Heart right ventricle (tissue), 16 donors: ENCODE data around the gene PHLDA3. TPM values are rescaled to one million over a fixed set of nuclear protein-coding genes. Genes with fewer than 3 reads are reported as not detected.
A peak's percentile ranks its signal among the peaks of the same experiment; 100 is the strongest.
"Not testable (repeated sequence)": the region's sequence is repeated elsewhere in the genome, so short reads cannot be mapped to it uniquely, and the experiment has no call there.

Experiments used
- ATAC-seq, 8 donors: fragments of 200-7000 bp; cut with Tn5 transposase; one replicate each; pipeline ENCODE4 v1.9.1; 2020; ENCODE audit warnings: mild to moderate bottlenecking in 8 of 8, moderate library complexity in 8 of 8, moderate number of reproducible peaks in 1 of 8
- DNase-seq, 2 donors: peaks; one replicate each; pipeline ENCODE4 v3.0.0-alpha.2; 2020
- H3K27ac ChIP-seq, 10 donors: fragments of 200-600 bp; sonication (generic) in 2 of 10; one replicate each; pipeline versions ENCODE4 v1.5.0 to v1.8.0; 2020 to 2022; ENCODE audit warnings: mild to moderate bottlenecking in 3 of 10
- H3K27me3 ChIP-seq, 7 donors: fragments of 200-600 bp; one replicate each; pipeline ENCODE4 v1.8.0; 2021 to 2022; ENCODE audit warnings: mild to moderate bottlenecking in 2 of 7
- H3K36me3 ChIP-seq, 9 donors: fragments of 200-600 bp; sonication (generic) in 1 of 9; one replicate each; pipeline versions ENCODE4 v1.5.0 to v1.8.0; 2020 to 2022; ENCODE audit warnings: mild to moderate bottlenecking in 2 of 9
- H3K4me1 ChIP-seq, 9 donors: fragments of 200-600 bp; sonication (generic) in 1 of 9; one replicate each; pipeline versions ENCODE4 v1.5.0 to v1.8.0; 2020 to 2022; ENCODE audit warnings: mild to moderate bottlenecking in 4 of 9
- H3K4me3 ChIP-seq, 10 donors: fragments of 200-600 bp; sonication (generic) in 2 of 10; one replicate each; pipeline versions ENCODE4 v1.5.0 to v1.8.0; 2020 to 2022; ENCODE audit warnings: mild to moderate bottlenecking in 7 of 10, moderate library complexity in 2 of 10
- H3K9me3 ChIP-seq, 11 donors: fragments of 200-600 bp in 10 of 11; sonication (generic) in 2 of 11; one replicate each; pipeline versions ENCODE4 v1.5.0 to v1.8.0; 2013 to 2022; ENCODE audit warnings: mild to moderate bottlenecking in 2 of 11, control low read depth in 1 of 11, moderate library complexity in 1 of 11
- CTCF ChIP-seq, 9 donors: fragments of 200-600 bp; sonication (generic) in 2 of 9; IDR thresholded peaks; one replicate each; pipeline versions ENCODE4 v1.5.0 to v1.8.0; 2021 to 2022; ENCODE audit warnings: antibody characterized with exemption in 9 of 9, mild to moderate bottlenecking in 5 of 9, moderate library complexity in 1 of 9
- WGBS, 2 donors: extraction: QIAGEN DNeasy Blood & Tissue Kit; methylation state at CpG; one replicate each; pipeline ENCODE4 v1.1.7; 2013; ENCODE audit warnings: inconsistent platforms in 1 of 2; 5-methylcytosine and 5-hydroxymethylcytosine counted together
- intact Hi-C, 10 donors: fragments of 100-400 bp; cut with DNase I; formaldehyde crosslinking; loops; one replicate each; pipeline versions ENCODE4 v1.11.1 to v1.14.2; 2022
- polyA plus RNA-seq, 2 donors: library from polyadenylated mRNA; stranded (reverse); fragments of 200-250 nt; gene quantifications; one replicate each; pipeline ENCODE4 v1.2.3, GENCODE V29; 2013
- total RNA-seq, 10 donors: library from RNA; stranded (reverse); fragmentation: NEBNext Ultra II Directional in 3 of 10; extraction: Animal tissue kit (Norgen Biotek cat#: 25700) in 3 of 10; gene quantifications; one replicate each; pipeline versions ENCODE4 v1.2.1 to v1.2.4, GENCODE V29; 2021 to 2023
- donor health status: Arrhythmogenic right ventricular cardiomyopathy.
- donor health status: ischemic (EF 13 %, LVEDD 7.1; RV severe dilation, severe dysfunction).
- donor health status: healthy with polysubstance abuse.
- donor health status: DM: no; HTN: yes; CAD: no.
- donor health status: DM: no; HTN: no; CAD: no.
- donor health status: ischemic (EF 25% LVEDD 6.9; RV normal size, moderate dysfunction).
- donor health status: ischemic (EF 25% LVEDD 5.7; RV mildly dilated, moderate dysfunction).
- donor health status: healthy.
- donor health status: DM: yes; HTN: yes; CAD: no.
- donor health status: Ischemic cardiomyopathy.
- donor health status: ischemic (EF 35%, LVEDD 5.7; RV mildly dilated, moderate dysfunction).
- donor health status: nonischemic (EF 11% LVEDD 7.7; RV severe dilation, severe dysfunction).
- donor health status: DM: yes; HTN: yes; CAD: no.
- donor health status: PGD.
- donor health status: ischemic (EF 29% LVEDD 5.4; RV normal size, mild dysfunction).
- donor health status: nonischemic (EF 23%, LVEDD 6.1; RV moderate dilation, normal function).

The PHLDA3 gene
- total and polyA plus RNA-seq, 12 donors: 14.4 to 40.0 (median 23.6) TPM

- intact Hi-C loops: no loop called here
- DNase-seq: no peak
- no peak overlapping the region for H3K27ac ChIP-seq
Measured at GRCh38 chr1:201497935-201498509, 29.0 kb upstream of the PHLDA3 start.

GRCh38 chr1:201496296-201496690, 27.3 kb upstream of the PHLDA3 start:
- Histone ChIP-seq H3K27me3 (no peaks in the 10 kb centered on the region), H3K27ac (peak overlapping the region; percentile 61 to 82 (median 75)), H3K9me3 (no peaks in the 10 kb centered on the region), H3K4me3 (peak overlapping the region in 1 of 10 donors; percentile 5), H3K4me1 (peaks cover 16 to 98% (median 84%) of the 10 kb centered on the region in 9 donors), H3K36me3 (peaks cover 0 to 64% (median 5%) of the 10 kb centered on the region in 9 donors)
- ATAC-seq: no peak
- intact Hi-C loops: no loop called here
- WGBS, 2 donors: 27 to 41% methylated on average over 8 of the region's 8 CpGs
- TF ChIP-seq CTCF (IDR thresholded peaks at IDR 0.05): no peak
- no peak for DNase-seq

More at GRCh38 chr1:201497935-201498509, 29.0 kb upstream of the PHLDA3 start:
- Histone ChIP-seq H3K4me1 (peaks cover 16 to 96% (median 78%) of the 10 kb centered on the region in 9 donors), H3K4me3 (no peak overlapping the region), H3K9me3 (no peaks in the 10 kb centered on the region), H3K36me3 (peaks cover 0 to 57% (median 5%) of the 10 kb centered on the region in 9 donors), H3K27me3 (no peaks in the 10 kb centered on the region)
- TF ChIP-seq CTCF (IDR thresholded peaks at IDR 0.05): no peak
- ATAC-seq: no peak
- 75 to 82% methylated on average over 16 of the region's 16 CpGs for WGBS, 2 donors

GRCh38 chr1:201495551-201496295, 26.7 kb upstream of the PHLDA3 start:
- Histone ChIP-seq H3K27ac (peak overlapping the region; percentile 61 to 82 (median 75)), H3K9me3 (no peaks in the 10 kb centered on the region), H3K36me3 (peaks cover 0 to 64% (median 5%) of the 10 kb centered on the region in 9 donors), H3K27me3 (no peaks in the 10 kb centered on the region), H3K4me1 (peaks cover 16 to 98% (median 84%) of the 10 kb centered on the region in 9 donors), H3K4me3 (peak overlapping the region in 1 of 10 donors; percentile 5)
- WGBS, 2 donors: 19 to 24% methylated on average over 11 of the region's 11 CpGs
- no peak for TF ChIP-seq CTCF (IDR thresholded peaks at IDR 0.05)
- DNase-seq: peak; percentile 82
- peak; percentile 64 to 87 (median 74) for ATAC-seq
- intact Hi-C loops: no loop called here

GRCh38 chr1:201493757-201494617, 25.0 kb upstream of the PHLDA3 start:
- no peaks in the 10 kb centered on the region for H3K27me3 ChIP-seq
- H3K9me3 ChIP-seq: no peaks in the 10 kb centered on the region
- WGBS, 2 donors: 29 to 39% methylated on average over 15 of the region's 15 CpGs
- H3K36me3 ChIP-seq: peaks cover 0 to 77% (median 5%) of the 10 kb centered on the region in 9 donors
- intact Hi-C loops: no loop called here
- TF ChIP-seq CTCF (IDR thresholded peaks at IDR 0.05): no peak
- peak in 6 of 8 donors; percentile 22 to 37 (median 26) for ATAC-seq
- no peak overlapping the region for H3K4me3 ChIP-seq
- peak overlapping the region in 6 of 10 donors; percentile 7 to 82 (median 50) for H3K27ac ChIP-seq
- H3K4me1 ChIP-seq: peaks cover 18 to 98% (median 87%) of the 10 kb centered on the region in 9 donors
- peak in 1 of 2 donors; percentile 45 for DNase-seq

GRCh38 chr1:201493026-201493656, 24.2 kb upstream of the PHLDA3 start:
- DNase-seq: peak in 1 of 2 donors; percentile 5
- H3K9me3 ChIP-seq, intact Hi-C loops, H3K27me3 ChIP-seq, ATAC-seq, H3K4me3 ChIP-seq: not testable (repeated sequence)
- H3K36me3 ChIP-seq: peaks cover 0 to 77% (median 5%) of the 10 kb centered on the region in 9 donors
- peak overlapping the region in 6 of 10 donors; percentile 8 to 82 (median 44) for H3K27ac ChIP-seq
- H3K4me1 ChIP-seq: peaks cover 18 to 99% (median 87%) of the 10 kb centered on the region in 9 donors
- WGBS, 2 donors: 86 to 93% methylated on average over 3 of the region's 3 CpGs
